HG02870 (cell line): Measurements from ENCODE around the gene DCC.
"Not testable (repeated sequence)": the region's sequence is repeated elsewhere in the genome, so short reads cannot be mapped to it uniquely, and the experiment has no call there.

Source experiments
- ATAC-seq: cut with Tn5 transposase; IDR thresholded peaks from one replicate; pipeline ENCODE4 v1.9.1; 2021; ENCODE audit warnings: mild to moderate bottlenecking, moderate library complexity; ENCODE audit not compliant: unreplicated experiment

Gene DCC

DNA sequence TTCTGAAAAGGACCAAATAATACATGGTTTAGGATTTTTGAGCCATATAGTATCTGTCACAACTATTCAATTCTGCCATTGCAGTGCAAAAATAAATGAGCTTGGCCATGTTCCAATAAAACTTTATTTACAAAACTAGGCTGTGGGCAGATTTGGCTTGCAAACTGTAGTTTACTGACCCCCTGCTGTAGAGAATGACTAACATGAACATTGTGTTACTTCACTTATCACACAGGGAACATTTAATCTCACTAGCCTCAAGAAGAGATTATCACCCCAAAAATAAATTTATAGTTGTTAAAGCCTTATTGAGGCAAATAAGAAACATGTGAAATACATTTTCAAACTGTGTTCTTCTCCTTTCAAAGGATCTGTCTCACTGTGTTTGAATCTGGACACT lies 1118.3 kb downstream of the DCC start:
- no peak for ATAC-seq

DNA sequence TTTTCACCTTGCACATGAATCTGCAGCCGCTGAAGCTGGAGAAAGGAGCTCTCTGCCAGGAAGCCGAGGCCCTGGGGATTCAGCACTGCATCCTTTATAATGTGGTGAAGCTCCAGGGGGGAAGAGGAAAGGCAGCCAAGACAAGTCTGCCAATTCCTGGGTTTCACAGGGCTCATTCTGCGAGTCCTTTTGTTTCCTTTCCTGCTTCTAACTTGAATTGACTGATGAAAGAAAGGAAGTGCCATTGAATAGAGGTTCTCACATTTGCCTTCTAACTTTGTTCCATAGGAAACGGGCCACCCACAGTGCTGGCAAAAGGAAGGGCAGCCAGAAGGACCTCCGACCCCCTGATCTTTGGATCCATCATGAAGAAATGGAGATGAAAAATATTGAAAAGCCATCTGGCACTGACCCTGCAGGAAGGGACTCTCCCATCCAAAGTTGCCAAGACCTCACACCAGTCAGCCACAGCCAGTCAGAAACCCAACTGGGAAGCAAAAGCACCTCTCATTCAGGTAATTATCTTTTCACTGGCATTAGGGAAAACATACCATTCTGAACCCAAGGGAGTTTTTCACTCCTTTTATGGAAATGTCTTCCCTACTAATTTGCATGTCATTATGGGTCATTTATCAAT lies 1119.1 kb downstream of the DCC start:
- ATAC-seq = no peak

DNA sequence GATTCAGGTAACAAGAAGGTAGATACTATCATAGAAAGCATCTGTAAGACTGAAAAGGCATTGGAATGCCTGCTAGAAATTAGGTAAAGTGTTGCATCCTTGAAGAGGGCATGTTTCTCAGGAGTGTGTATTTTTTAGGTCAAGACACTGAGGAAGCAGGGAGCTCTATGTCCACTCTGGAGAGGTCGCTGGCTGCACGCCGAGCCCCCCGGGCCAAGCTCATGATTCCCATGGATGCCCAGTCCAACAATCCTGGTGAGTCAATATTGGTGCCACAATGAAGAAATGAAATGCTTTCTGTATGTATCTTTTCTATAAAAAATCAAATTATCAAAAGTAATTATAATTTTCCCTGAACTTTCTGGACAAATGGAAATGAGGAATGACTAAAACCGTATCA lies 1127.8 kb downstream of the DCC start:
- no peak for ATAC-seq

DNA sequence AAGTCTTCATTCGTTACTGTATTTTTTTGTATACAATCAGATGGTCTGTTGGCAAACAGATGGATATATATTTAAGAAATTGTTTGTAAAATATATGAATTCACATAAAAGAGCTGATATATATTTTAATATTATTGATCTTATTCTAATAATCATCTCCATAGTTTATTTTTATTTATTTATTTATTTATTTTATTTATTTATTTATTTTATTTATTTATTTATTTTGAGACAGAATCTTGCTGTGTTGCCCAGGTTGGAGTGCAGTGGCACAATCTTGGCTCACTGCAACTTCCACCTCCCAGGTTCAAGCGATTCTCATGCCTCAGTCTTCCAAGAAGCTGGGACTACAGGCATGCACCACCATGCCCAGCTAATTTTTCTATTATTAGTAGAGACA lies 1128.2 kb downstream of the DCC start:
- ATAC-seq = not testable (repeated sequence)

DNA sequence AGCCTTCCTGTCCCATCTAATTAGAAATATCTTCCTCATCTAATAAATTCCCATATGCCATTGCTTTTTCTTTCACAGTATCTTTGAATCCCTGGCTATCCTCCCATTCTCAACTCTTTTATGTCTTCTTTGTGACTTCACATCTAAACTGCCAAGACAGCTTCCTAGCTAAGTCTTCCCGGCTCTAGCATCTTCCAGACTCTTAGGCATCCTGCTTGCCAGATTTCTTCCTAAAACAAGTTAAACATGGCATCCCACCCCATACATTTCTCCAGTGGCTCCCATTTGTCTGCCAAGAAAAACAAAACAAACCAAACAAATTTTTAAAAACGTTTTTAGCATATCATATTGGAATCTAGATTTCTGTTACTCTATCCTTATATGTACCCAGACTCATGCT lies 1132.5 kb downstream of the DCC start:
- no peak for ATAC-seq

DNA sequence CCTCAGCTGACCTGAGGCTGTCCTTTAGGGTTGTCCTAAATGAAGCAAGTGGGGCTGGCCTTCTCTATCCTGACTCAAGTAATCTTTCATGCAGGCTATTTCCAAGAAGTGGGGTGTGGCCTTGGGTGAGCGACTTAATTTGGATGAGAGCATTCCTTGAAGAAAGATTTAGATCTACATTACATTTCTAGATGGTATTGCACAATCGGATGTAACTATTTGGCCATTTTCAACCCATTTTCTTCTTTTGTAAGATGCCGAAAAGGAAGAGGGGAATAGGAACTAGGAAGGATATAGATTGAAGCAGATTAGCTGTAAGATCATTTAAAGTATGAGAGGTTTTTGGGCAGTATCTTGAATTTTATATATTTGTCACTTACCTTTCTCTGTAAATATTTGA lies 1138.2 kb downstream of the DCC start:
- no peak for ATAC-seq

DNA sequence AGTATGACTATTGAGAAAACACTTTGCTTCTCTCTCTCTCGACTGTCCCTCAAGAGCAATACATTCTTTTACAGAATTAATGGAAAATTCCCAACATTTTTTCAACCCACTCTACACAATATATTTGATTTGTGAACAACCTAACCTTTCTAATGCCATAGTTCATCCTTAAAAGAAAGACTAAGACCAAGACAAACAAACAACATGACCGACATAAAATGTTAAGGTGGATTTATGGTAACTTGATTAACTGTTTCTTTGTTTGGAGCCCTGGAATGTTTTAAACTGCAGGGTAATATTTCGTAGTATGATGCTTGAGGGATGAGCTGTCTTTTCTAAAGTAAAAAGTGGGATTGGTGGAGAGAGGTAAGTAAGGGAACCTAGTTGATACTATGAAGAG lies 1146.3 kb downstream of the DCC start:
- no peak for ATAC-seq

DNA sequence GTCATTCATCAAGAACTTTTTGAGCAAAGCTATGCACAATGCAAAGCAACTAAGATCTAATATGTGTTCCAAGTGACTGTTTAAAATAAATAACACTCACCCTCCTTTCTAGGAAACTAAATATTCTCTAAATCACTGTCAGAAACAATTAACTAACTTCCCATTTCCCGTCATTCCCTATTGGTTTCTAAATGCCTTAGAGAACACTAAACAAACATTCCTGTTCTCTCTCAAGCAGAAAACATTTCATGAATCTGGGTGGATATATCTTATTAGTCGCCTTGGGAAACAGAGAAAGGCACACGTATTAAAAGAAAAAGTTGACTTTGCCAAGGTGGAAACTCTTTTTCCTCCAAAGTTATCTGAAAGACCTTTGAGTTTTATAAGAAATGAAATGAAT lies 1149.3 kb downstream of the DCC start:
- ATAC-seq = no peak

DNA sequence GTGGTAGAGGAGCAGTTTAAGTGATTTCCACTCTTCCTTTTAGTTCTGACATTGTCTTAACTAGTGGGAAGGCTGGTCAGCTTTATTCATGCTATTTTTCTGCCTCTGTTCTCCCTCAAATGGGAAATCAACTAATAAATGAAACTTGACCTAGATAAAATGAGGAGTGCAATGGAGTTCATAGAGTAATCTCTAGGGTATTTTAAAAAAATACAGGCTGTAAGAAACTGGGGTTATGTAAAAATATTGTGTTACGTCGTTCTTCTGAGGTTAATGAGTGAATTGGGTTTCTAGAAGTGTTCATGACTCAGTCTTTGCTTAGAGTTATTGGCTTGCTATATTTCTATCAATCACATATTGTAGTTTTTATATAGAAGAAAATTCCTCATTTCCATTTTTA lies 1150.0 kb downstream of the DCC start:
- ATAC-seq = no peak

DNA sequence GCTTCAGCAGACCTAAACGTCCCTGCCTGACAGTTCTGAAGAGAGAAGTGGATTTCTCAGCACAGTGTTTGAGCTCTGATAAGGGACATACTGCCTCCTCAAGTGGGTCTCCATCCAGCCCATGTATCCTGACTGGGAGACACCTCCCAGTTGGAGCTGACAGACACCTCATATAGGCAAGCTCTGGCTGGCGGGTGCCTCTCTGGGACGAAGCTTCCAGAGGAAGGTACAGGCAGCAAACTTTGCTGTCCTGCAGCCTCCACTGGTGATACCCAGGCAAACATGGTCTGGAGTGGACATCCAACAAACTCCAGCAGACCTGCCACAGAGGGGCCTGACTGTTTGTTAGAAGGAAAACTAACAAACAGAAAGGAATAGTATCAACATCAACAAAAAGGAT lies 1156.0 kb downstream of the DCC start:
- ATAC-seq = no peak

DNA sequence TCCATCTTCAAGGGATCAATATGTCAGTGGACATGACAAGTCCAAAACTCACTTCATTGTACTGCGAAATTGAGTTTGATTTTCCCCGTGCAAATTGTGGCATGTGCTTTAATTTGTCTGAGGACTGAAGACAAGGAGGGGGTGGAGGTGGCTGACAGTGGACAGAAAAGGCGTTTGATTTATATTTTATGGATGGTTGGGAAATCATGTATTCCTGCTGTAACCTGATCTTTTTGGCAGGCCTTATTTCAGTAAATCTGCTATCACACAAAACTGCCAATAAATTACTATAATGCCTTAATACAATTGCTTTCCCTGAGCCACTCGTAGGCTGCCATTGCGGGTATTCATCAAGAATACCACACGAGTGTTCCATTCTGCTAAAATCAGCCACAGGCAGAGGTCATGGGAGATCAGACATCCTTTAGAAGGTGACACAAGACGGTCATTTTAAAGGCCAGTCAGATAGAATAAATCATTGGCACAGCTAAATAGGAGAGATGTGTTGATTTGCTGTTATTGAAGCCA lies 1164.0 kb downstream of the DCC start:
- no peak for ATAC-seq

DNA sequence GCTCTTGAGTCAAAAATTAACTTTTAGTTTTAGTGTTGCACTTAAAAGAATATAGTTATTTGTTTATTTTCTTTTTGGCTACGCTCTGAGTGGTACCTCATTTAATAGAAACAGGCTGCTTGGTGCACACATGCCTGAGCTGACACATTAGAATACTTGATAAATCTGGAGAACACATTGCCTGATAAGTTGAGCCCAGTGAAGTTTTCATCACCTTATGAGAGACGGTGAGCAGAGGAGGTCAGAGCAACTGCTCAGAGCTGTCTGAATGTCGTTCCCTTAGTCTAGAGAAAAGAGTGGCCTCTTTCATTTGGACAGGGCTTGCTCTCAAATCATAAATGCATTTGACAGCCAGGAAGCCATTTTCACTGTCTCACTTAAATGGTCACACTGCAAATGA lies 1168.5 kb downstream of the DCC start:
- ATAC-seq = no peak

DNA sequence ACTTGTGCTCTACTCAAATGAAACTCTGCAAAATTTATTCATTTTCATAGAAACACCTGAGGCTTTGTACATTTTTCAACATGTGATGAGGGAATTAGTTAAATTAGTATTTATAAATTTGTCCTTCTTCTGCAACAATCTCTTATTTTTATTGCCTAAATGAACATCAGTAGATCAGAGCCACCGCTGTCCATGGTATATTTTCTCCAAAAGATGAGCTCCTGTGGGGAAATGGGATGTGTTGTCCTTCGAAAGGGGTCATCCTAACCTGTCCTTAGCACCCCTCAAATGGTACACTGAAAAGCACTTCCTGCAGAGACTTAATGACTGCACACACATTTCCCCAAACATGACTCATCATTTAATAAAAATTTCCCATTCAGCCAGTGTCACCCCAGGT lies 1169.9 kb downstream of the DCC start:
- ATAC-seq = no peak

DNA sequence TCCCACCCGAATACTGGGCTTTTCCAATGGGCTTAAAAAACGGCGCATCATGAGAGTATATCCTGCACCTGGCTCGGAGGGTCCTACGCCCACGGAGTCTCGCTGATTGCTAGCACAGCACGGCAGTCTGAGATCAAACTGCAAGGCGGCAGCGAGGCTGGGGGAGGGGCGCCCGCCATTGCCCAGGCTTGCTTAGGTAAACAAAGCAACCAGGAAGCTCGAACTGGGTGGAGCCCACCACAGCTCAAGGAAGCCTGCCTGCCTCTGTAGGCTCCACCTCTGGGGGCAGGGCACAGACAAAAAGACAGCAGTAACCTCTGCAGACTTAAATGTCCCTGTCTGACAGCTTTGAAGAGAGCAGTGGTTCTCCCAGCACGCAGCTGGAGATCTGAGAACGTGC lies 1171.7 kb downstream of the DCC start:
- ATAC-seq = not testable (repeated sequence)

DNA sequence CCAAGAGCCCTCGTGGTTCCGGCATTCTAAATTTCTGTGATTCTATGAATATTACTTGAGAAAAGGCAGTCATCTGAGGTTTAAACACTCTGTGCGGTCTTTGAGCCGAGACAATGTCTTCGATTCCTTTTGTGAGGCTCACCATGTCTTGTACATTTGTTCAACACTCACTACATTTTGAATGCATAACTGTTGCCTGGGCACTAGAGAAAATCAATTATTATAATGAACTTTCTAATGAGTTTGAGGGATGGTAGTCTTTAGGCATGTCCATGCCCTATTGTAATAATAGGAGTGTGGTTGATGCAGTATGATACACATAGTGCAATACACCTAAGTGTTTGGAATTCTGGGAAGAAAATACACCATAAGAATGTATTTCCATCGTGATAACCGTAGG lies 1181.1 kb downstream of the DCC start:
- ATAC-seq = no peak

DNA sequence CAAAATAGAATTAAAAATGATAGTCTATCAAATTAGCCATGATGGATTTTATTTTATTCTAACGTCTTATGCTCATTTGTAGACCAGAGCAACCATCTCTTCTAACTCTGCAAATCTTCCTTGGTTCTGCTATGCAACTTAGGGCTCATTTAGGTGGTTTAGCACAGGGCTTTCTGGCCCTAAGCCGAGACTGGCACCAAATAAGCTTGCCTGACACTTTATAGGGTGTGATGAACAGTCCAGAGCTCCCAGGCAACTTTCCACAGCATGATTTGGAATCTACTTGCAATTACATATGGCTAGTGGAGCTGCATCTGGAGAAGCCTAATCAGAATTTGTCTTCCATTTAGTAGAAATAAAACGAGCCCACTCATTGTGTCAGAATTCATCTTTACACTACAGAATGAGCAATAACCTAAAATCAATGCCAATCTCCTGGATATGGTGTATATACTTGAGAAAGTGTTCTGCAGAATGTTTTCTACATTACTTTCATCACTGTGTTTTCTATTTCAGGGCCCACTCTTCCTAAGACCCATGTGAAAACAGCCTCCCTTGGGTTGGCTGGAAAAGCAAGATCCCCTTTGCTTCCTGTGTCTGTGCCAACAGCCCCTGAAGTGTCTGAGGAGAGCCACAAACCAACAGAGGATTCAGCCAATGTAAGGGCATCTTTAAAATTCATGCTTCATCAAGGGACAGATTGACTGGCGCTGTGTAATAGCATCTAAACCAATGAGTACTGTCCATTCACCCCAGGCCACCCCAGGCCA lies 1186.3 kb downstream of the DCC start:
- no peak for ATAC-seq

DNA sequence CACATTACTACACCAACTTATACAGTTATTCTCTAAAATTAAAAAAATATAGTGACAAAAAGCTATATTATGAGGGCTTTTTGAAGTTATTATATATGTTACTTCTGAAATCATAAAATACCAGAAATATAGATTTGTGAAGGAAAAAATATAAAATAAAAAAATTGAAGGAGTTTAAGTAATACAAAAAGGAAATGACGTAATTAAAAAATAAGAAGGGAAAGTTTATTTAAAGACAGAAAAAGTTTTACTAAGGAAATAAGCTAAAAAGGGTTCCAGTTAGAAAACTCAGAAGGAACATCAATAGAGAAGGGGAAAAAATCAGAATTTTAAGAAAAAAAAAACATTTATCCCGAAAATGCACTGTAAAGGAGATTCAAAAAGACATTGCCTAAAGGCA lies 1187.4 kb downstream of the DCC start:
- no peak for ATAC-seq

DNA sequence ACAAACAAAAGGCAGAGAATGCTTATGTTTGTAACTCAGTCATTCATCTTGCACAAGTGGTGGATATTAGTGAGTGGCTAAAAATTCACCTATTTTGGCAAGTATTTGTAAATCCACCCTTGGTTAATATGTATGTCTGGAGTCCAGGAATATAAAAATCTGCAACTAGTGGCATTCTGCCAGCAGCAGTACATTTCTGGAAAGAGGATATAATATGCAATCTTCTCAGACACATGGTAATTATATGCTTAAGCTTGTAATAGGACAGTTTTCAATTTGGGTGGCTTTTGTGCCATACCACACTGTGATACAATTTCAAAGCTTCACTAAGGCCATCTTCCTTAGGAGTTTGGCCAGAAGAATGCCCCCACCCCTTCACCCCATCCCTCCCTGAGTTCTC lies 1191.2 kb downstream of the DCC start:
- no peak for ATAC-seq

DNA sequence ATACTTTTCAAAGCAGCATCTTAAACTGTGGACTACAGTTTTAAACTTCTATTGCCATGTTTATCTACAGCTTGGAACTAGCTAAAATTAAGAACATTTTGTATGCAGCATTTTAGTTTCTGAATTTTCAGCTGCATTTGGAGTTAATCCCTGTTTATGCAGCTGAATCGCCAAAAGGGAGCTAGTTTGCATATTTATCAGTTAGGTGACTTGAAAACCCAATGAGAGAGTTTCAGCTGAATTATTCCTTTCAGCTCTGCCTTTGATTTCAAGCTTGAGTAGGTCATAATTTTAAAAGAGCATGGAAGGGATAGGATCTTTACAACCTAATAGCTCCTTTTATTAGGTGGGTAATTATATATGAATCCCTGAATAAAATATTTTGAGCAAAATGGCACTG lies 1191.9 kb downstream of the DCC start:
- no peak for ATAC-seq

DNA sequence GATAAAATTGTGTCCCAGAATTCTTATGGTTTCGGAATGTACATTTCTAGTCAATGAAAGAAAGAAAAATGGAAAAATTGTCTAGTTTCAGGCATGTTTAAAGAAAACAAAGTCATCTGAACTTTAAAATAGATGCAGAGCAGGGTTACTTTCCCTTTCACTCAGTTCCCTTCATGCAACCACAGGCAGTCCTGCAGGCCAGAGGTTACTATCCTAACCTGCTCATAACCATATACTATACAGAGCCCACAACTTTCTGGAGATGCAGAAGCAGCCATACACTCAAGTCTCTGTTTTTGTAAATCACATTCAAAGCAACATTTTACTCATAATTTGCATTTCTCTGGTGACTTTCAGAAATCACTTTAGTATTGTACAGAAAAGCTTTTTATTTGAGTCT lies 1194.2 kb downstream of the DCC start:
- ATAC-seq = no peak

DNA sequence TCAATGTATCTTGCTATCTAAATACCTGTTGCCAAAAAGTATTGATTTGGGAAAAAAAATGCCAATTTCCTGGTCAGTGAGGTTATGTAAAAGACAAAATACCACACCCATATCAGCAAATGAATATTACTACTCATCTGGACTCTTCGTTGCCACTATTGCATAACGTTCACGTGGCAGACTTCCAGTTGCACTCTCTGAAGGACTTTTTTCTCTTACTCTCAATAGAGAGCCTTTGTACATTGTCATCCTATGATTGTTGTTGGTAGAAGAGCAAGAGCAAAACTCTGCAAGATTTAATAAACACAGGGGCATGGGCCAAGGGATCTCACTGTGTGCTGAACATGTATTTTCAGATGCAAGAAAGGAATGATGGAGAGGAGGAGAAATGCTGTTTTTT lies 1194.7 kb downstream of the DCC start:
- ATAC-seq = no peak

DNA sequence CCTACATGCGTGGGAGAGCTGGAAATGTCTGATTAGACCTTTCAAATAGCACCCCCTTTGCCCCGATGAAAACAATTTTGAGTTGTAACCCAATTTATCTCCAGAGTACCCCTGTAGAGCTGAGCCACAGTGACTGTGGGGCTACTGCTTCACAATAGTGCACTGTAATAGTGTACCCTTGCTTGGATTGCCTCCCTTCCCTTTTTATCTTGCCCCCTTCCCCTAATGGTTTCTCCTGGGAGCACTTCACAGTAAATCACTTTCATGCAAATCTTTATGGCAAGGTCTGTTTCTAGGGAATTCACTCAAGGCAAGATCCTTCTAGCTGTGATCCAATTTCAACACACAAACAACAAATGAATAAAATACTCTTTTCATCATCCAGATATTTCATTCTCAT lies 1196.9 kb downstream of the DCC start:
- ATAC-seq = no peak

DNA sequence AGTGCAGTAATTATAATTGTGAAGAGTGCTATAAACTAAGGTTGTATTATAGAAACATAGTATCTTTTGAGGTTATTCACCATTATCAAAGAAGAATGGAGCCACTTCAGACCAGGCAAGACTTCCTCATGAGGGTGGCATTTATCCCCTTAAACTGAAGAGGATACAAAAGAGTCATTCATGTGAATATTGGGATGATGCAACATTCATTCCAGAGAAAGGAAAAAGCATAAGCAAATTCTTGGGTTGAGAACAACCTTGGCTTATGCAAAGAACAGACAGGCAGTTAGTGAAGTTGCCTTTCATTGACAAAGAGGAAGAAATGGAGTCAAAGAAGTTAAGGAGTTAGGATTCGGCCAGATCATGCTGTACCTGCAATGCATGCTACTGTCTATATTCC lies 1201.9 kb downstream of the DCC start:
- no peak for ATAC-seq
